PFSK-1 (cell line): ENCODE measurements around the gene AGTPBP1.

Experiments
- POLR2AphosphoS5 ChIP-seq: IDR thresholded peaks from 2 replicates; pipeline ENCODE4 v1.6.1; 2012; ENCODE audit warnings: low read depth, mild to moderate bottlenecking, control low read depth, low read length, moderate library complexity
- TAF1 ChIP-seq: IDR thresholded peaks from 2 replicates; pipeline ENCODE4 v1.6.1; 2012; ENCODE audit warnings: low read length, control low read depth, borderline replicate concordance; ENCODE audit not compliant: insufficient read depth

DNA sequence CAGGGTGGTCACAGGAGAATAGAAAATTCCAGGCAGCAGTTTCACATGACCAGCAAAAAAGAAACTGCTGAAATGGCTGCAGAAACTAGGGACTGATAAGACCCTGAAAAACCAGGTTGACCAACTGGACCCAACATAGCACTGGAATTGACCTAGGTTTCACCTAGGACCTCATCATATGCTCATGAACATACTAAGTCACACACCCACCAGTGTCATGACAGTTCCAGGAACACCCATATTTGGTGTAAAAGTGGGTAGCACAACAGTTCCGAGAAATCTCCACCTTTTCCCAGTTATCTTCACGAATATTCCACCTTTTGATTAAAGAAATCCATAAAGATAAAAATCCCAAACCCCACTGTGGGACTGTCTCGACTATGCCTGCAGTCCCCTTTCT lies 182.2 kb downstream of the AGTPBP1 start:
- TF ChIP-seq POLR2AphosphoS5 (no peak), TAF1 (no peak)
